ENCODE data around the gene WHRN.

The WHRN gene

GRCh38 chr9:114499528-114499927, 5.7 kb downstream of the WHRN start:
- no peak for DNase-seq
- Histone ChIP-seq H3K36me3 (replicated peaks) (no peaks in the 10 kb centered on the region), H3K27me3 (replicated peaks) (peaks cover 12% of the 10 kb centered on the region), H3K4me3 (ENCODE audit: low read depth, low read length) (no peak overlapping the region), H3K27ac (no peak overlapping the region)
- no peak for TF ChIP-seq CTCF (IDR thresholded peaks at IDR 0.05; ENCODE audit: low read depth, low read length, missing control alignments)
- in situ Hi-C loops (cut with HindIII; ENCODE audit: low pct_ligation_motif_present, low sequenced_read_pairs) = no loop called here

GRCh38 chr9:114497727-114498382, 7.4 kb downstream of the WHRN start:
- no peak for DNase-seq
- peaks cover 18% of the 10 kb centered on the region for H3K27me3 ChIP-seq (replicated peaks)
- in situ Hi-C loops (cut with HindIII; ENCODE audit: low pct_ligation_motif_present, low sequenced_read_pairs) = no loop called here

GRCh38 chr9:114497236-114497635, 8.0 kb downstream of the WHRN start:
- H3K36me3 ChIP-seq (replicated peaks) = no peaks in the 10 kb centered on the region
- H3K27me3 ChIP-seq (replicated peaks) = peaks cover 18% of the 10 kb centered on the region
- in situ Hi-C loops (cut with HindIII; ENCODE audit: low pct_ligation_motif_present, low sequenced_read_pairs) = no loop called here
- no peak for DNase-seq
- H3K27ac ChIP-seq = no peak overlapping the region
- no peak overlapping the region for H3K4me3 ChIP-seq (ENCODE audit: low read depth, low read length)
- no peak for TF ChIP-seq CTCF (IDR thresholded peaks at IDR 0.05; ENCODE audit: low read depth, low read length, missing control alignments)

More at GRCh38 chr9:114497727-114498382, 7.4 kb downstream of the WHRN start:
- no peak for TF ChIP-seq CTCF (IDR thresholded peaks at IDR 0.05; ENCODE audit: low read depth, low read length, missing control alignments)
- H3K36me3 ChIP-seq (replicated peaks) = no peaks in the 10 kb centered on the region
- H3K27ac ChIP-seq = no peak overlapping the region
- H3K4me3 ChIP-seq (ENCODE audit: low read depth, low read length) = no peak overlapping the region

GRCh38 chr9:114496011-114496410, 9.3 kb downstream of the WHRN start:
- no peak for TF ChIP-seq CTCF (IDR thresholded peaks at IDR 0.05; ENCODE audit: low read depth, low read length, missing control alignments)
- Histone ChIP-seq H3K27ac (no peak overlapping the region), H3K27me3 (replicated peaks) (peaks cover 18% of the 10 kb centered on the region), H3K4me3 (ENCODE audit: low read depth, low read length) (no peak overlapping the region), H3K36me3 (replicated peaks) (no peaks in the 10 kb centered on the region)
- DNase-seq = no peak
- in situ Hi-C loops (cut with HindIII; ENCODE audit: low pct_ligation_motif_present, low sequenced_read_pairs) = no loop called here

GRCh38 chr9:114494776-114495569, 10.3 kb downstream of the WHRN start:
- DNase-seq = no peak
- Histone ChIP-seq H3K36me3 (replicated peaks) (no peaks in the 10 kb centered on the region), H3K4me3 (ENCODE audit: low read depth, low read length) (no peak overlapping the region), H3K27ac (no peak overlapping the region), H3K27me3 (replicated peaks) (peaks cover 18% of the 10 kb centered on the region)
- no peak for TF ChIP-seq CTCF (IDR thresholded peaks at IDR 0.05; ENCODE audit: low read depth, low read length, missing control alignments)
- in situ Hi-C loops (cut with HindIII; ENCODE audit: low pct_ligation_motif_present, low sequenced_read_pairs) = no loop called here

Measured in brain microvascular endothelial cell (primary cell).